Activated B cell treated with CpG ODN at 0.5 μM for 24 hours (primary cell): ENCODE results near the gene OTOP2. TPM values are rescaled to one million over a fixed set of nuclear protein-coding genes. Genes with fewer than 3 reads are reported as not detected.

Experiments
- ATAC-seq: fragments of 200-7000 bp; cut with Tn5 transposase; one replicate; pipeline ENCODE4 v1.10.0; 2021; ENCODE audit warnings: low read depth, mild to moderate bottlenecking, moderate library complexity
- CTCF ChIA-PET: fragments of 350-600 bp; sonication (Branson Sonifier 250); formaldehyde crosslinking; loops from one replicate; lab custom pipeline; 2021; ENCODE audit warnings: antibody characterized with exemption; lab: Charles Lee
- POLR2A ChIA-PET: fragments of 350-600 bp; sonication (Branson Sonifier 250); formaldehyde crosslinking; loops from one replicate; lab custom pipeline; 2021; ENCODE audit warnings: antibody characterized with exemption; lab: Charles Lee
- DNase-seq: peaks from one replicate; pipeline ENCODE4 v3.0.0; 2022
- H3K27ac Mint-ChIP-seq: one replicate; pipeline ENCODE4 v1.8.0; 2020; ENCODE audit warnings: mixed read lengths
- H3K27me3 Mint-ChIP-seq: one replicate; pipeline ENCODE4 v1.8.0; 2021; ENCODE audit warnings: mixed read lengths
- H3K36me3 Mint-ChIP-seq: one replicate; pipeline ENCODE4 v1.8.0; 2021; ENCODE audit warnings: low read depth, mixed read lengths
- H3K4me1 Mint-ChIP-seq: one replicate; pipeline ENCODE4 v1.8.0; 2021; ENCODE audit warnings: mixed read lengths
- H3K4me3 Mint-ChIP-seq: one replicate; pipeline ENCODE4 v1.8.0; 2020; ENCODE audit warnings: mild to moderate bottlenecking, mixed read lengths
- H3K9me3 Mint-ChIP-seq: one replicate; pipeline ENCODE4 v1.8.0; 2020; ENCODE audit warnings: mixed read lengths
- CTCF ChIP-seq: fragments of 200-600 bp; IDR thresholded peaks from one replicate; pipeline ENCODE4 v1.8.0; 2022; ENCODE audit warnings: antibody characterized with exemption, mild to moderate bottlenecking
- intact Hi-C: fragments of 100-400 bp; cut with micrococcal nuclease; formaldehyde crosslinking; loops from one replicate; pipeline ENCODE4 v1.15.1; 2024
- total RNA-seq: library from RNA; stranded (reverse); gene quantifications from 2 replicates; pipeline ENCODE4 v1.2.3, GENCODE V29; 2022

OTOP2 gene
- total RNA-seq, 1 donor from 2014 or later, result not detected

- no peaks in the 10 kb centered on the region for H3K9me3 Mint-ChIP-seq
- no peaks in the 10 kb centered on the region for H3K36me3 Mint-ChIP-seq
- ATAC-seq (no peak), DNase-seq (no peak)
- ChIA-PET POLR2A (interaction anchor here (0.7 kb wide), 1 partner anchor 83 kb away, joined by 5 read pairs; no protein-coding TSS in a partner anchor), CTCF (interaction anchor here (1.2 kb wide), 1 partner anchor 87 kb away, joined by 3 read pairs; no protein-coding TSS in a partner anchor)
- H3K27ac Mint-ChIP-seq, result no peak overlapping the region
- H3K4me3 Mint-ChIP-seq, result no peak overlapping the region
- intact Hi-C loops, result no loop called here
- TF ChIP-seq CTCF, result no peak
- H3K27me3 Mint-ChIP-seq, result peaks cover 4% of the 10 kb centered on the region
- H3K4me1 Mint-ChIP-seq, result peaks cover 10% of the 10 kb centered on the region
Observed at GRCh38 chr17:74877592-74878548, 46.2 kb upstream of the OTOP2 start.

GRCh38 chr17:74878658-74879057 lies 45.4 kb upstream of the OTOP2 start:
- H3K4me3 Mint-ChIP-seq, result no peak overlapping the region
- ATAC-seq (no peak), DNase-seq (no peak)
- no peaks in the 10 kb centered on the region for H3K36me3 Mint-ChIP-seq
- H3K9me3 Mint-ChIP-seq, result no peaks in the 10 kb centered on the region
- ChIA-PET POLR2A (interaction anchor here (0.7 kb wide), 1 partner anchor 60 kb away, joined by 8 read pairs; no protein-coding TSS in a partner anchor), CTCF (interaction anchor here (1.2 kb wide), 1 partner anchor 88 kb away, joined by 3 read pairs; no protein-coding TSS in a partner anchor)
- peaks cover 5% of the 10 kb centered on the region for H3K4me1 Mint-ChIP-seq
- peaks cover 7% of the 10 kb centered on the region for H3K27me3 Mint-ChIP-seq
- intact Hi-C loops, result no loop called here
- H3K27ac Mint-ChIP-seq, result no peak overlapping the region
- no peak for TF ChIP-seq CTCF

GRCh38 chr17:74879308-74879707 lies 44.8 kb upstream of the OTOP2 start:
- H3K27ac Mint-ChIP-seq, result no peak overlapping the region
- ATAC-seq, result no peak
- H3K9me3 Mint-ChIP-seq, result no peaks in the 10 kb centered on the region
- ChIA-PET CTCF (no interaction called here), POLR2A (interaction anchor here (0.7 kb wide), 1 partner anchor 60 kb away, joined by 8 read pairs; no protein-coding TSS in a partner anchor)
- no peak for TF ChIP-seq CTCF
- no peaks in the 10 kb centered on the region for H3K4me1 Mint-ChIP-seq
- H3K36me3 Mint-ChIP-seq, result no peaks in the 10 kb centered on the region
- no peak for DNase-seq
- peaks cover 10% of the 10 kb centered on the region for H3K27me3 Mint-ChIP-seq
- H3K4me3 Mint-ChIP-seq, result no peak overlapping the region
- intact Hi-C loops, result no loop called here

DNA sequence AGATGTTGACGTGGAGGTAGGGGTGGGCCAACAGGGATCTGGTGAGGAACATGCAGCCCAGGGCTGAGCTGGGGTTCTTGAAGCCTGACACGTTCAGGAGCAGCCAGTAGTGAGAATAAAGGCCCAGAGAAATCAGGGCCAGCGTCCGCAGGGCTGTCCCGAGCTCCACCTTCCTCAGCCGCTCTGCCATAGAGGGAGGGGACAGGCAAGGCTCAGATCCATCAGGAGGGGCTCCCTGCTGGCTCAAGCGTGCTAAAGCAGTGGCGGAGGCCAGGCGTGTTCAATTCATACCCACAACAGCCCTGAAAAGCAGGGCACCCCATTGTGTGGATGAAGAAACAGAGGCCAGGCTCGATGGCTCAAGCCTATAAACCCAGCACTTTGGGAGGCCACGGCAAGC lies 43.0 kb upstream of the OTOP2 start:
- no peaks in the 10 kb centered on the region for H3K9me3 Mint-ChIP-seq
- H3K36me3 Mint-ChIP-seq, result no peaks in the 10 kb centered on the region
- no peaks in the 10 kb centered on the region for H3K4me1 Mint-ChIP-seq
- no peak overlapping the region for H3K4me3 Mint-ChIP-seq
- no peak overlapping the region for H3K27ac Mint-ChIP-seq
- H3K27me3 Mint-ChIP-seq, result peaks cover 22% of the 10 kb centered on the region
- intact Hi-C loops, result no loop called here
- ATAC-seq (no peak), DNase-seq (no peak)
- CTCF ChIA-PET, result interaction anchor here (1.0 kb wide), 1 partner anchor 16 kb away, joined by 3 read pairs; no protein-coding TSS in a partner anchor
- TF ChIP-seq CTCF, result no peak
- POLR2A ChIA-PET, result no interaction called here
